CD14-positive monocyte (primary cell): ENCODE data around the gene AGBL2. TPM values are rescaled to one million over a fixed set of nuclear protein-coding genes. Genes with fewer than 3 reads are reported as not detected.

Experiments used
- DNase-seq, 3 donors: peaks; one replicate each; pipeline ENCODE4 v3.0.0-alpha.2; 2011 to 2022
- H2AFZ ChIP-seq: 2 replicates; pipeline ENCODE4 v1.6.0; 2012; ENCODE audit warnings: mild to moderate bottlenecking, low read depth, low read length, inconsistent platforms; ENCODE audit not compliant: insufficient read depth, poor library complexity, severe bottlenecking
- H3K27ac ChIP-seq, 2 donors: 1 replicate in 1 of 2; 2 replicates in 1 of 2; pipeline ENCODE4 v1.5.1; 2012 to 2013; ENCODE audit warnings: low read length in 2 of 2, control low read depth in 1 of 2, inconsistent platforms in 1 of 2, low read depth in 1 of 2, mild to moderate bottlenecking in 1 of 2
- H3K27me3 ChIP-seq, 2 donors: one replicate each; pipeline versions ENCODE4 v1.6.0 to v1.6.1; 2011 to 2013; ENCODE audit warnings: low read length in 2 of 2; ENCODE audit not compliant: control insufficient read depth in 2 of 2, insufficient read depth in 2 of 2
- H3K36me3 ChIP-seq, 2 donors: replicated peaks in 1 of 2; 1 replicate in 1 of 2; 2 replicates in 1 of 2; pipeline versions ENCODE4 v1.5.1 to v1.6.1; 2012 to 2013; ENCODE audit warnings: low read length in 2 of 2, control low read depth in 1 of 2, inconsistent platforms in 1 of 2, mild to moderate bottlenecking in 1 of 2; ENCODE audit not compliant: insufficient read depth in 2 of 2, control insufficient read depth in 1 of 2
- H3K4me1 ChIP-seq, 2 donors: 1 replicate in 1 of 2; 2 replicates in 1 of 2; pipeline versions ENCODE4 v1.5.1 to v1.6.1; 2012 to 2013; ENCODE audit warnings: low read length in 2 of 2, control low read depth in 1 of 2, inconsistent platforms in 1 of 2, mild to moderate bottlenecking in 1 of 2, moderate library complexity in 1 of 2; ENCODE audit not compliant: insufficient read depth in 2 of 2, control insufficient read depth in 1 of 2
- H3K4me2 ChIP-seq: replicated peaks from 2 replicates; pipeline ENCODE3; 2012; ENCODE audit warnings: low read length, moderate library complexity, mild to moderate bottlenecking; ENCODE audit not compliant: poor library complexity, severe bottlenecking; ENCODE audit errors: extremely low read depth
- H3K4me3 ChIP-seq, 3 experiments: fragments of 200-600 bp in 1 of 3; sonication (generic) in 1 of 3; replicated peaks in 1 of 3; 1 replicate in 2 of 3; 2 replicates in 1 of 3; pipeline ENCODE4 v1.5.1; 2011 to 2013; ENCODE audit warnings: low read length in 3 of 3, mild to moderate bottlenecking in 3 of 3, control low read depth in 2 of 3, low read depth in 2 of 3, inconsistent platforms in 1 of 3, moderate library complexity in 1 of 3
- H3K79me2 ChIP-seq: 2 replicates; pipeline ENCODE4 v1.6.0; 2012; ENCODE audit warnings: mild to moderate bottlenecking, control low read depth, inconsistent platforms, low read length, moderate library complexity; ENCODE audit not compliant: insufficient read depth
- H3K9ac ChIP-seq: 2 replicates; pipeline ENCODE4 v1.6.0; 2017; ENCODE audit warnings: low read length, mild to moderate bottlenecking; ENCODE audit not compliant: insufficient read depth, poor library complexity, severe bottlenecking
- H3K9me3 ChIP-seq, 2 donors: replicated peaks in 1 of 2; 1 replicate in 1 of 2; 2 replicates in 1 of 2; pipeline versions ENCODE4 v1.5.1 to v1.6.1; 2012 to 2013; ENCODE audit warnings: low read length in 2 of 2, control low read depth in 1 of 2; ENCODE audit not compliant: control insufficient read depth in 1 of 2, insufficient read depth in 1 of 2
- H4K20me1 ChIP-seq: 2 replicates; pipeline ENCODE4 v1.6.0; 2012; ENCODE audit warnings: mild to moderate bottlenecking, low read length, control low read depth, moderate library complexity; ENCODE audit not compliant: insufficient read depth
- H3K27ac Mint-ChIP-seq, 7 donors: one replicate each; pipeline ENCODE4 v1.8.0; 2020; ENCODE audit warnings: mild to moderate bottlenecking in 7 of 7, mixed read lengths in 7 of 7, moderate library complexity in 6 of 7, inconsistent platforms in 2 of 7
- H3K27me3 Mint-ChIP-seq, 3 donors: one replicate each; pipeline ENCODE4 v1.8.0; 2021 to 2022; ENCODE audit warnings: low read depth in 3 of 3, mild to moderate bottlenecking in 3 of 3, mixed read lengths in 3 of 3, moderate library complexity in 3 of 3, inconsistent platforms in 1 of 3
- H3K36me3 Mint-ChIP-seq, 2 donors: one replicate each; pipeline ENCODE4 v1.8.0; 2020; ENCODE audit warnings: mixed read lengths in 2 of 2, inconsistent platforms in 1 of 2, mild to moderate bottlenecking in 1 of 2
- H3K4me1 Mint-ChIP-seq: one replicate; pipeline ENCODE4 v1.8.0; 2020; ENCODE audit warnings: mild to moderate bottlenecking, mixed read lengths
- H3K4me3 Mint-ChIP-seq, 2 donors: one replicate each; pipeline ENCODE4 v1.8.0; 2020; ENCODE audit warnings: mild to moderate bottlenecking in 2 of 2, mixed read lengths in 2 of 2, moderate library complexity in 1 of 2
- H3K9me3 Mint-ChIP-seq, 7 donors: one replicate each; pipeline ENCODE4 v1.8.0; 2020 to 2022; ENCODE audit warnings: mixed read lengths in 7 of 7, mild to moderate bottlenecking in 6 of 7, moderate library complexity in 6 of 7, inconsistent platforms in 2 of 7
- WGBS: methylation state at CpG from one replicate; pipeline ENCODE4 v1.1.5; 2013; ENCODE audit warnings: missing lambda C conversion rate; ENCODE audit not compliant: insufficient coverage; 5-methylcytosine and 5-hydroxymethylcytosine counted together
- intact Hi-C, 2 donors: fragments of 100-400 bp; cut with micrococcal nuclease; formaldehyde crosslinking; loops; one replicate each; pipeline versions ENCODE4 v1.15.0 to v1.15.1; 2023
- polyA plus RNA-seq, 3 donors: library from polyadenylated mRNA; depleted of rRNA in 1 of 3; unstranded in 2 of 3; stranded (reverse) in 1 of 3; fragments of 300-500 nt in 2 of 3; fragments of >200 nt in 1 of 3; fragmentation: Illumina TruSeq in 2 of 3; gene quantifications; 1 replicate in 2 of 3; 2 replicates in 1 of 3; pipeline ENCODE4 v1.2.3, GENCODE V29; 2012 to 2021
- TF ChIP-seq, protein P1 (sequence below): fragments of 200-600 bp; IDR thresholded peaks from one replicate; pipeline ENCODE4 v1.8.0; 2022; ENCODE audit warnings: antibody characterized with exemption, mild to moderate bottlenecking

AGBL2 gene
- polyA plus RNA-seq, 3 donors = 0.93 TPM; not detected in 2

DNA sequence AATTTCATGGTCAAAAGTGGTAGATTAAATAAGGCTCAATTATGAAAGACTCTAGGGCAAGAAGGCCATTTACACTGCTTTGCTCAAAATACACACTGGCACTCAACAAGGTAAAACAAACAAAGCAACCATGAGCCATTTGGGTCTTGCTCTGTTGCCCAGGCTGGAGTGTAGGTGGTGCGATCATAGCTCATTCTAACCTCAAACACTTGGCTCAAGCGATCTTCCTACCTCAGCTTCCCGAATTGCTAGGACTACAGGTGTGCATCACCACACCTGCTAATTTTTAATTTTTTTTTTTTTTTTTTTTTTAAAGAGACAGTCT is 10.9 kb upstream of the AGBL2 start:
- Mint-ChIP-seq H3K36me3 (peaks cover 73 to 88% of the 10 kb centered on the region in 2 donors), H3K9me3 (no peaks in the 10 kb centered on the region), H3K27me3 (no peaks in the 10 kb centered on the region), H3K4me3 (no peak overlapping the region), H3K4me1 (peaks cover 15% of the 10 kb centered on the region), H3K27ac (peak overlapping the region in 1 of 7 donors; percentile 3)
- Histone ChIP-seq H3K9ac (no peak overlapping the region), H3K4me2 (no peak overlapping the region), H3K27me3 (no peaks in the 10 kb centered on the region), H3K79me2 (peaks cover 3% of the 10 kb centered on the region), H3K36me3 (peaks cover 90 to 100% of the 10 kb centered on the region in 2 donors), H3K9me3 (no peaks in the 10 kb centered on the region), H3K4me1 (no peaks in the 10 kb centered on the region), H2AFZ (no peak overlapping the region), H3K27ac (no peak overlapping the region), H4K20me1 (peaks cover 47% of the 10 kb centered on the region), H3K4me3 (no peak overlapping the region)
- intact Hi-C loops = no loop called here
- no CpG with 5 or more reads among the region's 3 CpGs for WGBS
- no peak for DNase-seq
- TF ChIP-seq, protein P1, sequence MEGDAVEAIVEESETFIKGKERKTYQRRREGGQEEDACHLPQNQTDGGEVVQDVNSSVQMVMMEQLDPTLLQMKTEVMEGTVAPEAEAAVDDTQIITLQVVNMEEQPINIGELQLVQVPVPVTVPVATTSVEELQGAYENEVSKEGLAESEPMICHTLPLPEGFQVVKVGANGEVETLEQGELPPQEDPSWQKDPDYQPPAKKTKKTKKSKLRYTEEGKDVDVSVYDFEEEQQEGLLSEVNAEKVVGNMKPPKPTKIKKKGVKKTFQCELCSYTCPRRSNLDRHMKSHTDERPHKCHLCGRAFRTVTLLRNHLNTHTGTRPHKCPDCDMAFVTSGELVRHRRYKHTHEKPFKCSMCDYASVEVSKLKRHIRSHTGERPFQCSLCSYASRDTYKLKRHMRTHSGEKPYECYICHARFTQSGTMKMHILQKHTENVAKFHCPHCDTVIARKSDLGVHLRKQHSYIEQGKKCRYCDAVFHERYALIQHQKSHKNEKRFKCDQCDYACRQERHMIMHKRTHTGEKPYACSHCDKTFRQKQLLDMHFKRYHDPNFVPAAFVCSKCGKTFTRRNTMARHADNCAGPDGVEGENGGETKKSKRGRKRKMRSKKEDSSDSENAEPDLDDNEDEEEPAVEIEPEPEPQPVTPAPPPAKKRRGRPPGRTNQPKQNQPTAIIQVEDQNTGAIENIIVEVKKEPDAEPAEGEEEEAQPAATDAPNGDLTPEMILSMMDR = no peak

DNA sequence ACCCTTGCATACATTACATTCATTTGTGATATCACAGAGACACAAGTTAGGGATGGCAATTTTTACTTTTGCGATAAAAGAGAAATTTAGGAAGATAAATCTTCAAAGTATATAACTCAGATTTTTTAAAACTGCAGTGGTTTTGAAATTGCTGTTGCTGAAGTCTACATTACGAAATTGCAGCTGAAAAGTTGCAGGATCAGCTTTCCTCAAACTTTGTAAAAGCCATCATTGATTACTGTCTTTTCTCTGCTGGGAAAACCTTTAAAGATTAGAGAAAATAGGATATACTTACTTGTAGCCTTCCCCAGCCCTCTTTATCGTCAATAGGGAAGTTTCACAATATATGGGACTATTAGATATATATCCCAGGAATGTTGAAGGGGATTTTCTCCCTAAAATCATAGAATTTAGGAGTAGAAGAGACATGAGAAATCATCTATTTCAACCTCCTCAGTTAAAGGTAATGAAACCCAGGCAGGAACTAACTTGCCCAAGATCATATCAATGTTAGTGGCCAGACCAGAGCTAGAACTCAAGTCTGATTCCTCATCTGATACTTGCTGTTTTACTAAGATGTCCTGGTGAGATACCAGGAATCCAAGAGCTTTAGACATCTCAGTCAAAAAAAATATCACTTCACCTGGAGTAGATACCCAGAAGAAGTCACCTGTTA is 10.4 kb upstream of the AGBL2 start:
- Histone ChIP-seq H2AFZ (no peak overlapping the region), H3K36me3 (peaks cover 88 to 99% of the 10 kb centered on the region in 2 donors), H3K4me2 (no peak overlapping the region), H3K4me1 (no peaks in the 10 kb centered on the region), H4K20me1 (peaks cover 44% of the 10 kb centered on the region), H3K27ac (no peak overlapping the region), H3K27me3 (no peaks in the 10 kb centered on the region), H3K9ac (no peak overlapping the region), H3K79me2 (peaks cover 3% of the 10 kb centered on the region), H3K4me3 (no peak overlapping the region), H3K9me3 (no peaks in the 10 kb centered on the region)
- whole genome bisulfite sequencing = no CpG with 5 or more reads among the region's 3 CpGs
- no peaks in the 10 kb centered on the region for H3K27me3 Mint-ChIP-seq
- no peak overlapping the region for H3K4me3 Mint-ChIP-seq
- H3K4me1 Mint-ChIP-seq = peaks cover 15% of the 10 kb centered on the region
- no peak for DNase-seq
- TF ChIP-seq, protein P1 = no peak
- H3K36me3 Mint-ChIP-seq = peaks cover 71 to 88% of the 10 kb centered on the region in 2 donors
- H3K9me3 Mint-ChIP-seq = no peaks in the 10 kb centered on the region
- peak overlapping the region in 1 of 7 donors; percentile 3 for H3K27ac Mint-ChIP-seq
- intact Hi-C loops = no loop called here
